Measurements from ENCODE around the gene TRMT6.

TRMT6 gene

DNA sequence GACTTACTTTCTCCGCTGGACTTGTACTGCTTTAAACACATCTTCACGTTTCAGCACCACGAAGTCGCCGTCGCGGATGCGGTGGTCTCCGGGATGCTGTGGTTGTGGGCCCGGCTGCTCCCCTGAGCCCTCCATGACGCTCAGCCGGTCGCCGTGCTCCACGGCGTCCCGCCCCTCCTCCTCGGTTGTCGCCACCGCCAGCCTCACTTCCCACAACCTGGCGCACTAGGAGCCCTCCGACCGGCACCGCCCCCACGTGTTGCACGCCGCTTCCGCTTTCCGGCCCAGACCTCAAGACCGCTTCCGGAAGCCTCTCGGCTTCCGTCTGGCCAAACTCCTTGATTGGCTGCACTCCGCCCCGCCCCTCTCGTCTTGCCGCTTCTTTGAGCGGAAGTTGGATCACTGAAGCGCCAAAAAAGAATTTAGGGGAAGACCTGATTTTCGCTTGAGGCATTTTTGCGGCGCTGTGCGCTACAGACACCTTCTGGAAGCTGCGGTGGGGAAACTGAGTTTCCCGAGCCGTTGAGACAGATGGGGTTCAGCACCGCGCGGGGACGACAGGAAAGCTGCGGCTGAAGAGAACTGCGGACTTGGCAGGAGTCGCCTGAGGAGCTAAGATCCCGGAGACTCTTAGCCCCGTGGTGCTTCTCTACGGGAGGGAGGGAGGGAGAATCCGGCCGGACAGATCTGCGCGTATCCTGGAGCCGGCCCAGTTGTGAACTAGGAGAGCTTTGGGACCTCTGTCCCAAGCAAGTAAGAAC lies at the start of gene TRMT6, which contains the start of gene MCM8:
TRMT6 (minus strand) TSS at position 263 of the 761 bp plus-strand sequence; CDS start at position 135, 128 bp downstream.
MCM8 (plus strand) TSS at position 382 of the 761 bp plus-strand sequence. CDS start 1,364 bp downstream, outside the sequence.
- in situ Hi-C loops (cut with HindIII; ENCODE audit: low sequenced_read_pairs): no loop called here

- in situ Hi-C loops (cut with HindIII; ENCODE audit: low sequenced_read_pairs): no loop called here
These were observed 49.5 kb upstream of the TRMT6 start for GRCh38 chr20:5999783-6000182.

DNA sequence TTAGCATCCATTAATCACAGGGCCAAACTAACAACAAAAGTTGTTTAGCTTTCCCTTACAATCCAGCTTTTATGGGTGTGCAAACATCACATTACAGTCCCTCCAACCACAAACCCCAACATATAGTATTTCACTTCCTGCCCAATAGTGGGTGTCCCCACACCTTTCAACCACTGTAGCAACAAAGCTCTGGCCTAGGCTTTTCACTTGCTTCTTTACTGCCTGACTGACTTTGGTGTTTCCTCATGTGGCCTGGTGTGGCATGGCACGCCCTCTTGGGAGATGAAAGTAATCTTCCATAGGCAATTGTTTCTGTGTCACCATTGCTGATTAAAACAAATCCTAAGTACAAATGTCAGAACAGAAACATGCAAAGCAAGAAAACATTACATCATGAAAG lies 46.4 kb upstream of the TRMT6 start:
- in situ Hi-C loops (cut with HindIII; ENCODE audit: low sequenced_read_pairs): no loop called here

- in situ Hi-C loops (cut with HindIII; ENCODE audit: low sequenced_read_pairs): no loop called here
These were observed 41.5 kb upstream of the TRMT6 start for GRCh38 chr20:5991623-5992441.

DNA sequence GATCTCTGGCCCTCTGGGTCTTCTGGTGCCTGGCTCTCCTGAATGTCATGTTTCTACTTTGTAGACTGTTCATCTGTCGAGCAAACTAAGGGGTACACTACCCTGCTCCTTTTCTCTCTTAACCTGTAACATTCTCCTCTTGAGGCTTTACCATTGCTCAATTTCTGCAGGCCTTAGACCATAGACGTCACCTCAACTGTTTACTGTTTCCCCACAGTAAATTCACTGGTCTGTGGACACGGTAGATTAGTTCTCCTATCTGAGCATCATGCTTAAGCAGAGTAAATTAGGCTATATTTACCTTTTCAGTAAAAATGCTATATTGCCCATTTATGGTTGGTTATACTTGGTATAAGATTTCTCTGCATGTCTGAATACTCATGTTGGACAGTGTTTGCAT lies 40.6 kb upstream of the TRMT6 start:
- in situ Hi-C loops (cut with HindIII; ENCODE audit: low sequenced_read_pairs): no loop called here

DNA sequence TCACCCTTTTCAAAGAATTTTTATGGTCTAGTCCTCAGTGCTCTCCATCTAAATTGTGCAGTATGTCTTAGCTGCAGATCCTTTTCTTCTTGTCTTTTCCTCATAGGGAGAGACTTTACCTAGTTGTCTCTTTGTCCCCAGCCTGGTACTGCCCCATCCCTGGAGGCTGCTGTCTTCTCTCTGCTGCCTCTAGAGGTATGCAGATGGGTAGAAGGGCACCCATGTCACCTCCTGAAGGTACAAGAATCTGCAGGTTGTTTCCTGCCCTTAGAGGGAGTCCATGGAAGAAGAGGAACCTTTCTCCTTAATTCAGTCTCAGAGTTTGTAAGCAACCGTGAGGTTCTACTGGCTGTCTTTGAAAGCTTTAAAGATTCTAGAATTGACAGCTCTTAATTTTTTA lies 39.2 kb upstream of the TRMT6 start:
- in situ Hi-C loops (cut with HindIII; ENCODE audit: low sequenced_read_pairs): no loop called here

DNA sequence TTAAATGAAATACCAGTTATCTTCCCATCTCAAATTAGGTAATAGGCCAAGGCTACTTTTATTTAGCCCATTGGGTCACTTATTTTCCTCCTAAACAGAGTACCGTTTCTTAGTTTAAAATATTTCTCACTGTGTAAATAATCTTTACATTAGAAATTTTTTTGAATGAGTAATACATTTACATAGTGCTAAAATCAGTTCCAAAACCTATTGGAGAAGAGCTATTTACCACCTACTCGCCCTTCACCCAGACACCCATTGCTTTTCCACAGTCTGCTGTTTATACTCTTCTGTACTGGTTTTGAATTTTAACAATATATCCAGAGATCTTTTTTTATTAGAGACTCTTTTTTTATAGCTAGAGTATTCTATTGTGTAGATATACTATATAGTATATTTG lies 37.0 kb upstream of the TRMT6 start:
- in situ Hi-C loops (cut with HindIII; ENCODE audit: low sequenced_read_pairs): no loop called here

DNA sequence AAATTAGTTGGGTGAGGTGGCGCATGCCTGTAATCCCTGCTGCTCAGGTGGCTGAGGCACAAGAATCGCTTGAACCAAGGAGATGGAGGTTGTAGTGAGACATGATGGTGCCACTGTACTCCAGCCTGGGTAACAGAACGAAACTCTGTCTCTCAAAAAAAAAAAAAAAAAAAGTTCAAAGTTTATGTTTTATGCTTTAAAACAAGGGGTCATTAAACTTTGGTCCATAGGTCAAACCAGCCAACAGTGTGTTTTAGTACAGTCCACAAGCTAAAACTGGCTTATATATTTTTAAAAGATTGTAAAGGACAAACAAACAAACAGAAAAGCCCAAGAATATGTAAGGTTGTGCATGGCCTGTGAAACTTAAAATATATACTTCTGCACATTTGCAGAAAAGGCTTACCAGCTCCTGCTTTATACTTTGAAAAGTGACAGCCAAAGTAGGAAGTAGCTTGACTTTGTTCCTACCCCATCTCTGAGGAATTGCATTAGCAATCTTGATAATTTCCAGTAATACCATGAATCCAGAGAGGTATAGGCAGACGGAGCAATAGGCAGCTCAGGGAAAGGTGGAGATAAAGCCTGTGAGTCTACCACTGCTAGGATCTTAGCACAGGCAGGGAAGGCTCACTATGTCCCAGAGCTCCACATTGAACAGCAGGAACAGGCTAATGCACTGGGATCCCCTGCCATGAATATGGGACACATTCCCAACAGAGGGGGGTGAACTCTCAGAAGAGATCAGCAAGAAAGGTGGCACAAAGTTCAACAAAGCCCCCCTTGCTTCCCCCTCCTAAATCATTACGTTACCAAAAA lies 30.6 kb upstream of the TRMT6 start:
- in situ Hi-C loops (cut with HindIII; ENCODE audit: low sequenced_read_pairs): no loop called here

DNA sequence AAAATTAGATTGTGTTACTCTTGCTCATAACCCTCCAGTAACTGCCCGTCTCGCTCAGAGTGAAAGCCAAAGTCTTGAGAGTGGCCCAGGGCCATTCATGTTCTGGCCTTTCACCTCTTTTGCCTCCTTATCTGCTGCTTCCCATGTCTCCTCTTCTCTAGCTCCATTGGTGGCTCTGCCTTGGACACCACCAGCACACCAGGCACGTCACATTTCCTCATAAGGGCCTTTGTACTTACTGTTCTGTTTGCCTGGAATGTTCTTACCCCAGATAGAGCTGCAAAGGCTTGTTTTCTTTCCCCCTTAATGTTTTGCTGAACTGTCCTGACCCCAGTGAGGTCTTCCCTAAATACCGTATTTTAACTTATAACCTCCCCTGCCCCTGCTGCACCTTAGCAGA lies 29.5 kb upstream of the TRMT6 start:
- in situ Hi-C loops (cut with HindIII; ENCODE audit: low sequenced_read_pairs): no loop called here

DNA sequence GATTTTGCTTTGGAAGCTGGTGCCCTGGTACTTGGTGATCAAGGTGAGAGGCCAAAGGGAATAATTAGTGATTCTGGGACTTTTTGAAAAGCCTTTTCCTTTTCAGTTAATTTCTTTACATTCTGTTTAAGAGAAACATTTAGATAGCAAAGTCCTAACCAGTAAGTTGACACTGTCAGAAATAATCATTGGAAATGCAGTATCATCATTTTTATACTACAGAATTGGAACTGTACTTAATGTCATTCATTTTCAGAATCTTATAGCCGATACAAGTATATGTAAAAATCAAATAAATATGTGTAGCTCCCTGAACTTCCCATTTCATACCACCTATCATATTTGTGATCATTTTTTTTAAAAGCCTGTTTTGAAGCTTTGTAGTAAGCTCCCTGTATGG lies 27.6 kb upstream of the TRMT6 start:
- in situ Hi-C loops (cut with HindIII; ENCODE audit: low sequenced_read_pairs): no loop called here

- in situ Hi-C loops (cut with HindIII; ENCODE audit: low sequenced_read_pairs): no loop called here
These were observed 26.9 kb upstream of the TRMT6 start for GRCh38 chr20:5977223-5977622.

- in situ Hi-C loops (cut with HindIII; ENCODE audit: low sequenced_read_pairs): no loop called here
These were observed 25.4 kb upstream of the TRMT6 start for GRCh38 chr20:5975778-5976177.

- in situ Hi-C loops (cut with HindIII; ENCODE audit: low sequenced_read_pairs): no loop called here
These were observed 24.2 kb upstream of the TRMT6 start for GRCh38 chr20:5974531-5974930.

DNA sequence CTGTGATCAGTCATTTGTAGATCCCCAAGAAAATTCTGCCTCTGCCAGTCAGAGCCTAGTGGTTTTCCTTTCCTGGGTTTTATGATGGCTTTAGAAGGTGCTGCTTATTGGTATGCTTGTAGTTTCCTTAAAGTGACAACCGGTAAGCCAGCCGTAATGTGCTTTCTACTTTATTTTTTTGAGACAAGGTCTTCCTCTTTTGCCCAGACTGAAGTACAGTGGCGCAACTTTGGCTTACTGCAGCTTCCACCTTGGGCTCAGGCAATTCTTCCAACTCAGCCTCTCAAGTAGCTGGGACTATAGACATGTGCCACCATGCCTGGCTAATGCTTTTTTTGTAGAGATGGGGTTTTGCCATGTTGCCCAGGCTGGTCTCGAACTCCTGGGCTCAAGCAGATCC lies 23.6 kb upstream of the TRMT6 start:
- in situ Hi-C loops (cut with HindIII; ENCODE audit: low sequenced_read_pairs): no loop called here

DNA sequence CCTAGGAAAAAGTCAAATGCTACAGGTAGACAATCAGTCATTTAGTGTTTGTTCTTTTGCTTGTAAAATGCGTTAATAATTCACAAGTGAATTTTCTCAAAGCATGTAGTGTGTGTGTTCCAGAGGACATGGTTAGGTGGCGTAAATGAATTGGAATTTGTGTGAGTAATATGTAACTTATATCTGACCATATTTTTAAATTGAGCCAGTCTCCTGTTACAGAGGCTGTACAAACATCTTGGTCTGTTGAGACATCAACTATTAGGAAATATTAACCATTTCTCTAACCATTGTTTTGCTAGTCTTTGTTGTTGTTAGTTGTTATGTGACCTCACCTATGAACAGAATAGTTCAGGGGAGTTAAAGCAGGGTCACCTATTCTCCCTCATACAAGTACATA lies 22.8 kb upstream of the TRMT6 start:
- in situ Hi-C loops (cut with HindIII; ENCODE audit: low sequenced_read_pairs): no loop called here

GRCh38 chr20:5971203-5971602 lies 20.9 kb upstream of the TRMT6 start:
- in situ Hi-C loops (cut with HindIII; ENCODE audit: low sequenced_read_pairs): no loop called here

GRCh38 chr20:5970381-5970780 lies 20.0 kb upstream of the TRMT6 start:
- in situ Hi-C loops (cut with HindIII; ENCODE audit: low sequenced_read_pairs): no loop called here

- in situ Hi-C loops (cut with HindIII; ENCODE audit: low sequenced_read_pairs): no loop called here
These were observed 19.6 kb upstream of the TRMT6 start for GRCh38 chr20:5969940-5970339.

DNA sequence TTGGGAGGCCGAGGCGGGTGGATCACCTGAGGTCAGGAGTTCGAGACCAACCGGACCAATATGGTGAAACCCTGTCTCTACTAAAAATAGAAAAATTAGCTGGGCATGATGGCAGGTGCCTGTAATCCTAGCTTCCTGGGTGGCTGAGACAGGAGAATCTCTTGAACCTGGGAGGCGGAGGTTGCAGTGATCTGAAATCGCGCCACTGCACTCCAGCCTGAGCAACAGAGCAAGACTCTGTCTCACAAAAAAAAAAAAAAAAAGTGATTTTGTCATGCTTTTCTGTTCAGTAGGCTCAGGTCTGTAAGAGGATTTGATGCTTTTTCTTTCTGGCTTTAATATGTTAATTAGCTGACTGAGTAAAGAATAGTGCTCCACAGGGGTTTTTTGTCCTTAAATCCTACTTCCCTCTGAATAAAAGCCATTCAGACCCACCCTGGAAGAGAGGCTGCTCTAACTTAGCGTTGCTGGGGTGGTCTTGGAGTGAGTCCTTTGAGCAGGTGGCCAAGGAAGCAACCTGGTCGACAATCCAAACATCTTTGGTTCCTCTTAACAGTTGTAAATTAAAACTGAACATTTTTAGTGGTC lies 19.1 kb upstream of the TRMT6 start:
- in situ Hi-C loops (cut with HindIII; ENCODE audit: low sequenced_read_pairs): no loop called here

GRCh38 chr20:5968462-5968861 lies 18.1 kb upstream of the TRMT6 start:
- in situ Hi-C loops (cut with HindIII; ENCODE audit: low sequenced_read_pairs): no loop called here

GRCh38 chr20:5967469-5967868 lies 17.1 kb upstream of the TRMT6 start:
- in situ Hi-C loops (cut with HindIII; ENCODE audit: low sequenced_read_pairs): no loop called here
